Skin epidermis (tissue), 12 donors: Measurements from ENCODE around the gene FHDC1.
A peak's percentile ranks its signal among the peaks of the same experiment; 100 is the strongest.

ENCODE experiments used
- H3K27ac ChIP-seq, 21 experiments: fragments of 200-600 bp; sonication (generic) in 11 of 21; one replicate each; pipeline ENCODE4 v1.5.0; 2020; ENCODE audit warnings: mild to moderate bottlenecking in 3 of 21, inconsistent platforms in 2 of 21, moderate library complexity in 2 of 21
- H3K4me3 ChIP-seq, 7 experiments: fragments of 200-600 bp; sonication (generic) in 2 of 7; one replicate each; pipeline ENCODE4 v1.5.0; 2020; ENCODE audit warnings: inconsistent platforms in 2 of 7, mild to moderate bottlenecking in 2 of 7, moderate library complexity in 1 of 7

Gene FHDC1

GRCh38 chr4:152974468-152975379, 38.6 kb downstream of the FHDC1 start:
- Histone ChIP-seq H3K27ac (no peak overlapping the region), H3K4me3 (no peak overlapping the region)

DNA sequence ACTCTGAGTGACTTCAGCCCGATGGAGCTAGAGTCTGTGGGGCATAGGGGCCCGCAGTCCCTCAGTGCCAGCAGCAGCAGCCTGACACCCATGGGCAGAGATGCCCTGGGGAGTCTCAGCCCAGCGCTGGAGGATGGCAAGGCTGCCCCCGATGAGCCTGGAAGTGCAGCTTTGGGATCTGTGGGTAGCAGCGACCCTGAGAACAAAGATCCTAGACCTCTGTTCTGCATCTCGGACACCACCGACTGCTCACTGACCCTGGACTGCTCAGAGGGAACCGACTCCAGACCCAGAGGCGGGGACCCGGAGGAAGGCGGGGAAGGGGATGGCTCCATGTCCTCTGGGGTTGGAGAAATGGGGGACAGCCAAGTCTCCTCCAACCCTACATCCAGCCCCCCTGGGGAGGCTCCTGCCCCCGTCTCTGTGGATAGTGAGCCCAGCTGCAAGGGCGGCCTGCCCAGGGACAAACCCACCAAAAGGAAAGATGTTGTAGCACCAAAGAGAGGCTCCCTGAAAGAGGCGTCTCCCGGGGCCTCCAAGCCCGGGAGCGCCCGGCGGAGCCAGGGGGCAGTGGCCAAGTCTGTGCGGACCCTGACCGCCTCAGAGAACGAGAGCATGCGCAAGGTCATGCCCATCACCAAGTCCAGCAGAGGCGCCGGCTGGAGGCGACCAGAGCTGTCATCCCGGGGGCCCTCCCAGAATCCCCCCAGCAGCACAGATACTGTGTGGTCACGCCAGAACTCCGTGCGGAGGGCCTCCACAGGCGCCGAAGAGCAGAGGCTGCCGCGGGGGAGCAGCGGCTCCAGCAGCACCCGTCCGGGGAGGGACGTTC, 39.5 kb downstream of the FHDC1 start:
- Histone ChIP-seq H3K27ac (no peak overlapping the region), H3K4me3 (no peak overlapping the region)

- no peak overlapping the region for H3K4me3 ChIP-seq
- H3K27ac ChIP-seq, result no peak overlapping the region
These were observed 40.2 kb downstream of the FHDC1 start for GRCh38 chr4:152976212-152976761.

GRCh38 chr4:152979731-152980330, 43.7 kb downstream of the FHDC1 start:
- no peak overlapping the region for H3K27ac ChIP-seq
- no peak overlapping the region for H3K4me3 ChIP-seq

- Histone ChIP-seq H3K4me3 (no peak overlapping the region), H3K27ac (no peak overlapping the region)
These were observed 45.2 kb downstream of the FHDC1 start for GRCh38 chr4:152981278-152981677.

DNA sequence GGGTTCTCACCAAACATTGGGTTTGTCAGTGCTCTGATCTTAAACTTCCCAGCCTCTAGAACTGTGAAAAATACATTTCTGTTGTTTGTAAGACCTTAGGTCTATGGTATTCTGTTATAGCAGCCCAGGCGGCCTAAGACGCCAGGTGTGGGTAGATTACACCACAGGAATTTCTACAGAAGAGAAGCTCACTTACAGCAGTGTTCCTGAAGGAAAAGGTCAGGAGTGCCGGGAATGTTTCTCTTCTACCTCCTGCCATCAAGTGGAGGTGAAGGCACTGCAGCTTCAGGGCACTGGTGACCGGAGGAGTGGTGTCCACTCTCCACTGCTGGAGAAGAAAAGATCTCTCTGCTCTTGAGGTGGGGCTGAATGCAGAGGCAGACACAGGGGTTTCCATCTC, 45.7 kb downstream of the FHDC1 start:
- Histone ChIP-seq H3K27ac (peak overlapping the region in 1 of 21 experiments; percentile 73), H3K4me3 (no peak overlapping the region)

DNA sequence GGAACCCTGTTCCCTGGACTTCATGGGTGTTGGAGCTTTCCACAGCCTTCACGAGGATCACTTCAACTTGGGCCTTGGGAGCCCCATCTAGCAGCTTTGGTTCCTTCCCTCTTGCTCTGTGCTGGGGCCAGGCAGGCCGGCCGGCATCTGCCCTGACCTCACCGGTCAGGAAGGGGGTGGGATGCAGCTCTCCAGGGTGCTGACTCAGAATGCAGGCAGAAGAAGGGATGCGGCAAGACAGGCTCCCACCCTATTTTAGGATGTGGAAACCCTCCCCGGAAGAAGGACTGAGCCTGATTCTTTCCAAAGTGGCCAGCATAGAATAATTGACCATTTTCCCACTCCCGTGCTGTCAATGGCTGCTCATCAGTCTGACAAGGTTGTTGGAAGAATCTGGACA, 47.1 kb downstream of the FHDC1 start:
- no peak overlapping the region for H3K4me3 ChIP-seq
- peak overlapping the region in 1 of 21 experiments; percentile 73 for H3K27ac ChIP-seq

DNA sequence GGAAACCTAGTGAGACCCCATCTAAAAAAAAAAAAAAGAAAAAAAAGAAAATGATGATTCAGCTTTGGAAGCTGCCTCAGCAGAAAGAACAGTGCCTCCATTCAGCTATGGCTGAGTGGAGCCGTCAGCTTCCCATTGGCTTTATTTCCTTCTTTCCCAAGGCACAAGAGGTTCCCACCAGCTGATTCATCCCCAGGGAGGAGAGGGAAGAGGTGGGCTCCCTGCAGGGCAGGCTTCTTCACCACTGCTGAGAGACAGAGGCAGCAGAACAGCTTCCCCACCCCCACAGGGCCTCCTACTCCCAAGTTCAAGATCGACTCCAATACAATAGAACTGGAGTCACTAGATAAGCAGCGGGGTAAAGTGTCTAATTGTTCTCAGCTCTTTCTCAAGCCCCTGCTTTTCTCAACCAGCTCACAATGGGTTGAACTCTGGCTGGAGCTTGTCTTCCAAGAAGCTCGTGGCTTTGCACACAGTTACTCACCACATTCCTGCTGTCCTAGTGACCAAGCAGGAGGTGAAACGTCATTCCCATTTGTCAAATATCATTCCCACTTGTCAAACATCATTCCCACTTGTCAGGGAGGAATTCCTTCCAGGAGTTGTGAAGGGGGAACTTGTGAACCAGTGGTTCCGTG, 47.8 kb downstream of the FHDC1 start:
- peak overlapping the region in 1 of 21 experiments; percentile 73 for H3K27ac ChIP-seq
- no peak overlapping the region for H3K4me3 ChIP-seq

GRCh38 chr4:152988721-152989553, 52.8 kb downstream of the FHDC1 start:
- no peak overlapping the region for H3K27ac ChIP-seq
- H3K4me3 ChIP-seq, result no peak overlapping the region

GRCh38 chr4:152989554-152989970, 53.4 kb downstream of the FHDC1 start:
- Histone ChIP-seq H3K27ac (no peak overlapping the region), H3K4me3 (no peak overlapping the region)

- no peak overlapping the region for H3K4me3 ChIP-seq
These were observed 54.5 kb downstream of the FHDC1 start for GRCh38 chr4:152990471-152991131.

GRCh38 chr4:152991398-152991797, 55.3 kb downstream of the FHDC1 start:
- H3K4me3 ChIP-seq, result no peak overlapping the region
- no peak overlapping the region for H3K27ac ChIP-seq

More at GRCh38 chr4:152990471-152991131, 54.5 kb downstream of the FHDC1 start:
- H3K27ac ChIP-seq, result no peak overlapping the region

GRCh38 chr4:152992027-152992426, 55.9 kb downstream of the FHDC1 start:
- H3K4me3 ChIP-seq, result no peak overlapping the region
- peak overlapping the region in 1 of 21 experiments; percentile 36 for H3K27ac ChIP-seq

DNA sequence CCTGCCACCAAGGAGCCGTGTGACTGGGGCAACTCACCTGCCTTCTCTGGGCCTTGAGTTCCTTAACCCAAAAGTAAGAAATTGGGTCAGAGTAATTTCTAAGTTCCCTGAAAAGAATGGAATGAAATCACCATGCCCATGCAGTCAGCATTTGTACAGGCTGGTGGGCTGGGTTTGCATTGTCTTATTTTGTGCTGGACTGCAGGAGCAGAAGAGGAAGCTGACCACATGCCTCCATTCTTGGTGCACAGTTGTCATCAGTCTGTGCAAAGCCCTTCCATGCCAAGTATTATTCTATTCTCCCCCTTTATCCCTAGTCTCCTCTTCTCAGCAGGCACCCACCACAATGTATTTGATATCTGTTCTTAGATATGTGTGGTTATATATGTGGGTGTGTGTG, 56.3 kb downstream of the FHDC1 start:
- peak overlapping the region in 1 of 21 experiments; percentile 36 for H3K27ac ChIP-seq
- no peak overlapping the region for H3K4me3 ChIP-seq

GRCh38 chr4:152994038-152994437, 57.9 kb downstream of the FHDC1 start:
- no peak overlapping the region for H3K27ac ChIP-seq
- no peak overlapping the region for H3K4me3 ChIP-seq

DNA sequence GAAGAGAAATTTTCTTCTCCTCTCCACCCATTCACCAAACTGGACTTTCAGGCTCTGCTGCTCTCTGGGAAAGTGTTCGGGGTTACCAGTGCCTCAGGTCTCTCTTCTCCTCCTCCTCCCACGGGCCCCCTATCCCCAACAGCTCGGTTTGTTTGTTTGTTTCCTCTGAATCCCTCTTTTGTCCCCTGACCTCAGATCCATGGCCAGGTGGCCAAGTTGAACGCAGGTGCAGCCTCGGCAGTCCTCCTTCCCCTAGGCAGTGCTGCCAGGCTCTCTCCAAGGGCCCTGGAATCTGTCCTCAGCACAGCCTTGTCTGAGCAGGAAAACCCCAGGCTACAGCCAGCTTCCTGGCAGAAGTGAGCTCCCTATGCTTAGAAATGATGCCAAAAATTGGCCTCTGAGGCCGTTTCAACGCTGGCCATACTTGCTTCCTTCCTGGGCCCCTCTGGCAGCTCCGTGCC, 60.0 kb downstream of the FHDC1 start:
- H3K27ac ChIP-seq, result peak overlapping the region in 19 of 21 experiments; percentile 16 to 78 (median 70)

GRCh38 chr4:152996672-152997071, 60.5 kb downstream of the FHDC1 start:
- peak overlapping the region in 19 of 21 experiments; percentile 16 to 78 (median 70) for H3K27ac ChIP-seq
- no peak overlapping the region for H3K4me3 ChIP-seq

More for the DNA sequence above, 60.0 kb downstream of the FHDC1 start:
- no peak overlapping the region for H3K4me3 ChIP-seq

- peak overlapping the region in 9 of 21 experiments; percentile 8 to 78 (median 71) for H3K27ac ChIP-seq
These were observed 61.2 kb downstream of the FHDC1 start for GRCh38 chr4:152997288-152997687.

More at GRCh38 chr4:152997288-152997687, 61.2 kb downstream of the FHDC1 start:
- no peak overlapping the region for H3K4me3 ChIP-seq
